K562 treated with DMSO at 1 percent for 12 hours (cell line): Measurements from ENCODE around the gene CHAC2. TPM values are rescaled to one million over a fixed set of nuclear protein-coding genes. Genes with fewer than 3 reads are reported as not detected.

Source experiments
- total RNA-seq: library from RNA; unstranded; fragments of 300-600 nt; gene quantifications from 2 replicates; pipeline ENCODE4 v1.2.3, GENCODE V29; 2022; ENCODE audit not compliant: insufficient read depth

CHAC2 gene
- 6.5 and 11.6 TPM in 2 replicates for total RNA-seq

DNA sequence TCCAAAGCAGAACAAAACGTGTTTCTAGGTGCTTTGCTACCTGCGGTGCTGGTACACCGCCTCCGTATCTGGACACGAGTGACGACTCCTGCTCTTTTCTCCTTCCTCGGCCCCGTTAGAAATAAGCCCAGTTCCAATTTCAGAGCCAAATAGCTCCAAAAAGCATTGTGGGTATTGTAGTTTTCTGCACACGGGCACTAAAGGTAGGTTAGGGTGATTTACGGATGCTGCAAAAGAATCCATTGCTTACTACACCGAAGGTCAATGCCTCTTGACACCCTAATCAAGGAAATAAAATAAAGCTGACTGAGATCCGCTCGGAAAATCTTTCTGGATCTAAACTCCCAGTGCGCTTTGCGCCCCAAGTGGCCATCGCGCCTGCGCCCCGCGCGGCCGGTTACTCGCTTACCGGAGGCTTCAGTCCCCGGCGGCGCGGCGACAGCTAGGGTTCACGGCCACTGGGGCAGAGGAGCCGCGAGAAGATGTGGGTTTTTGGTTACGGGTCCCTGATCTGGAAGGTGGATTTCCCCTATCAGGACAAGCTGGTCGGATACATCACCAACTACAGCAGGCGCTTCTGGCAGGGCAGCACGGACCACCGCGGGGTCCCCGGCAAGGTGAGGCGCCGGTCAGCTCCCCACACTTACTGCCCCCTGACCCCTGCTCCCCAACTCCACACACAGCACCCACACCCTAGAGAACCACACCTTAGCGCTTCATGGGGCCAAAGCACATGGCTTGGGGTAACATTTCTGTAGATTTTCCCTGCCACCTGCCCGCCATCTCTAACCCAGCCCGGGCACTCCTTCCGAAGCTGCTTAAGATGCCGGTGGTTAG is at the start of gene CHAC2:
Gene CHAC2 (plus strand): TSS at position 400 of the 837 bp plus-strand sequence. CDS start 83 bp downstream, at position 483.

GRCh38 chr2:53786705-53787613 is 19.4 kb downstream of the CHAC2 start, which contains the start of the genes ASB3 and ERLEC1:
Gene ASB3 (minus strand): TSS chr2:53786953. CDS start chr2:53765572, 21,381 bp downstream.
Gene ERLEC1 (plus strand): TSS chr2:53787044. CDS start chr2:53787211, 167 bp downstream.

Other genes starting within 250 kb of the CHAC2 start
- gene ASB3, start 19.1 kb downstream of the CHAC2 start, total RNA-seq: 6.3 and 14.7 TPM in 2 replicates
- gene ERLEC1, start 19.2 kb downstream of the CHAC2 start, total RNA-seq: 18.4 and 44.2 TPM in 2 replicates
- gene GPR75, start 92.2 kb downstream of the CHAC2 start, total RNA-seq: 3.5 TPM in 1 of 2 replicates, not detected in the other
- gene PSME4, start 203.2 kb downstream of the CHAC2 start, total RNA-seq: 26.1 and 43.5 TPM in 2 replicates